ENCODE measurements around the gene GAPDHS.

GAPDHS gene

DNA sequence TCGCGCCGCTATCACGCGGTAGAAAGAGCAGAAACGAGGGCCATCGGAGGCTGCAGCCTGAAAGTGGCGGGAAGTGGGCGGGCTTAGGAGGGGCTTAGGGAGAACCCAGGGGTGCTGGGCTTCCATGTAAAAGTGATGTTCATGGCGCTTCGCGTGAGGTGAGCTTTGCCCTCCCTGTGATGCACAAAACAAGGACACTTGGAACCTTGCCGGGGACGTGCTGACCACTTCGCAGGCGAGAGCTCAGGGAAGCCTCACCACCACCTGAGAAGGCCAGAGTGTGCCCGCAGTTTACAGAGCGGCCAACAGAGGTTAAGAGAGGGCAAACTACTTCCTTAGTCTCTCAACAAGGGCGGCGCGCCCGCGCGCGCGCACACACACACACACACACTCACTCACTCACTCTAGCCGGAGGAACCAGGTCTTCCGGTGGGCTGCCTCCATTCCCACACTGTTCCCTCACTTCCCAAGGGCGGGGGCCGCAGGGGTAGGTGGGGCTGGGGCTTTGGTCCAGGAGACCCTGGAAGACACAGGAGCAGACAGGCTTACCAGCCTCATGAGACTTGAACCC is 651 bp downstream of the GAPDHS start:
- DNase-seq, result no peak
- intact Hi-C loops (cut with DNase I), result no loop called here

DNA sequence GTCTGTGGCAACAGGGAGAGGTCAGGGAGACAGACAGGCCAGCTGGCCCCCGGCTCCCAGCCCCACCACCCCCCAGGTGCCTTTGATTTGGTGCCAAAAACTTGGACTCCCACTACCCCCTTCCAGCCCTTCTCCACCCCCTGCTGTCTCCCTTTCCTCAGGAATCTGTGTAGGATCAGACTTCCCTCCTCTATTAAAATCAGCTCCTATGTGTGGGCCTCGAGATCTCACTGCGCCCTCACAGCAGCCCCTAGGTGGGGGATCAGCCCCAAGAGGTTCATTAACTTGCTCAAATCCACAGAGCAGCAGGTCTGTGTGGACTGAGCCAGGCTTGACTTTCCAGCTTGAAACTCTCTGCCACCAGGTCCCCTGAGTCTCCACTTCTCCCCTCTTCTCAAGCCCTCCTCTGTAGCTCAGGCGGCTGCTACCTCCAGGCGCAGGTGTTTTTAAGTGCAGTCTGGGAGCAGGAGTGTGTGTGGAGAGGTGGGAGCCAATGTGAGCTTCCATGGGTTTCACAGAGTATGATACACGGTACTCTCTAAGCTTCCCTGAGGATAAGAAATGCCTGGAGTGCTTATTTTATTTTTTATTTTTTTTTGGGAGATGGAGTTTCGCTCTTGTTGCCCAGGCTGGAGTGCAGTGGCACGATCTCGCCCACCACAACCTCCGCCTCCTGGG is 1.7 kb downstream of the GAPDHS start:
- intact Hi-C loops (cut with DNase I), result no loop called here
- no peak for DNase-seq

DNA sequence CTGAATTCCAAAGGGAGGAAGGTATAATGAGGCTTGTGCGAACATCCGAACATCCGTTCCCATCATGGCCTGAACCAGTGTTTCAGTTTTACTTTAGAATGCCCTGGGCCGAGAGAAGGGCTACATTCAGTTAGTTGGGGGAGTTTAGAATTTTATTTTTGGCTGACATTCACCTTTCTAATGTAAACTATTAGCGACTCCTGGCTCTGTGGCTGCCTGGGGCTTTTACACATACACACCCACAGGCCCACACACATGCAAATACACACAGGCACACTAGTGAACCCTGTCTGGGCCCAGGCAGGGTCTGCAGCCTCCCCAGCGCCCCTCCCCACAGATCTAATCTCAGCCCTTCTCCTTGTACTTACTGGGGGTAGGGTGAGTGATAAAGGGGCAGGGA is 6.1 kb downstream of the GAPDHS start:
- no peak for DNase-seq
- intact Hi-C loops (cut with DNase I), result no loop called here

DNA sequence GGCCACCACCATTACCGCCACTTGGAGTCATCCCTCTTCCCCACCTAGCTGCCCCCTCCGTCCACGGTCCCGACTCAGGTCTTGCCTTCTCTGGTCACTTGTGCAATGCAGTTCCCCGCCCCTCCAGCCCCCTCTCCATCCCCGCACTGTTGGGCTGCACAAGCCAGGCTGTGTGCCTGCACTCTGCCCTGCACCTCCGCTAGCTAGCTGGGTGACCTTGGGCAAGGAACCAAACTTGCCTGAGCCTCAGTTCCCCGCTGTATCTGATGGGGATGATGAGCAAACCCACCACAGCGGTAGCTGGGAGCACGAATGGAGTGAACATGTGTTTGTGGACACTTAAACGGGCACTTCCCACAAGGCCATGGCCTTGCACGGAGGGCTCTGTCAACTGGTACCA is 6.6 kb downstream of the GAPDHS start:
- no peak for DNase-seq
- intact Hi-C loops (cut with DNase I), result no loop called here

DNA sequence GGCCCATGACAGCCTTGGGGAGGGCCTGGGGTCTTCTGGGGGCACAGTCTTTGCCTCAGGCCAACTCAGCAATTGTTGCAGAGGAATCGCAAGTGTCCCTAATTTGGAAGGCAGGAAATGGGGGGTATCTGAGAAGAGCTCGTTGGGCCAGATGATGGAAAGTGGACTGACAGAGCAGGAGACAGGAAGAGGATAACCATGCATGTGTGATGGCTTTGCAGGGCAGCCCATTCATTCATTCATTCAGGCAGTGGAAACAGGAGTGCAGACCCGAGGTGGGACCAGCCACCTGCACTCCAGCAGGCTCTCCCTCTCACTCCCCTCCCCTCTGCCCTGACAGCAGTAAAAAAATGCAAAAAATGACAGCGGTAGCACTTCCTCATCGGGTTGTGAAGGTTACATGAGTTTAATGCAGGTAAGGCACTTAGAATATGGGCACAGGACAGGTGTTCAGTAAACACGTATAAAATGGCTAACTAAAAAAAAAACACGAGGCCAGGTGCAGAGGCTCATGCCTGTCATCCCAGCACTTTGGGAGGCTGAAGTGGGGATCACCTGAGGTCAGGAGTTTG is 7.2 kb downstream of the GAPDHS start:
- no peak for DNase-seq
- intact Hi-C loops (cut with DNase I), result no loop called here

DNA sequence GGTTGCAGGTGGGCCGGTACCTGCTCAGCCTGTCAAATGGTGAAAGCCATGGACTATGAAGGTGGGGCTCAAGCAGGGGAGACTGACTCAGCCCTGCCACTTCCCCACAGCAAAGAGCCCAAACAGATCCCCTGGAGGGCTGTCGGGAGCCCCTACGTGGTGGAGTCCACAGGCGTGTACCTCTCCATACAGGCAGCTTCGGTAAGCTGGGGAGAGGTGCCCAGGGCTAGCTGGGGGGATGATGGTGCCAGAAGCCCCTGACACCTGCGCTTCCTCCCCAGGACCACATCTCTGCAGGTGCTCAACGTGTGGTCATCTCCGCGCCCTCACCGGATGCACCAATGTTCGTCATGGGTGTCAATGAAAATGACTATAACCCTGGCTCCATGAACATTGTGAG is 9.0 kb downstream of the GAPDHS start:
- intact Hi-C loops (cut with DNase I), result no loop called here
- DNase-seq, result no peak

DNA sequence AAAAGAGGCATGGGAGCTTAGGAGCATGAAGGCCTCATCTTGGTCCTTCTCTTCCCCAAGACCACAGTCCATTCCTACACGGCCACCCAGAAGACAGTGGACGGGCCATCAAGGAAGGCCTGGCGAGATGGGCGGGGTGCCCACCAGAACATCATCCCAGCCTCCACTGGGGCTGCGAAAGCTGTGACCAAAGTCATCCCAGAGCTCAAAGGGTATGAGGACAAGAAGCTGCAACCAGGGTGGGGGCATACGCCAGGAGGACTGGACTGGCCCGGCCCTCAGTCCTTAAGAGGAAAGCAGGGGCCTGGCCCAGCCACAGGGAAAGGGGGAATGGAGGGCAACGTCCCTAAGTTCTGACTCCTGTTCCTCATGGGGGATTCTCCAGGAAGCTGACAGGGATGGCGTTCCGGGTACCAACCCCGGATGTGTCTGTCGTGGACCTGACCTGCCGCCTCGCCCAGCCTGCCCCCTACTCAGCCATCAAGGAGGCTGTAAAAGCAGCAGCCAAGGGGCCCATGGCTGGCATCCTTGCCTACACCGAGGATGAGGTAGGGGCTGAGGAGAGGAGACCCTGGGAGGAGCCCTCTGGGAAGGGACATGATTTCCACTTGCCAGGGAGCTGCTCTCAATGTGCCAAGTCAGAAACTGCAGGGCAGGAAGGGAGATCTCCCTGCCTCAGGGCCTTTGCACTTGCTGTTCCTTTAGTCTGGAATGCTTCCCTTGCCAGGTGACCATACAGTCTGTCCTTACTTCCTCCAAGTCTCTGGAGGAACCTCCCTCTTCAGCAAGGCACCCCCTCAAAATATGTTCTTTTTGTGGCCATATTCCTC is 10.2 kb downstream of the GAPDHS start:
- intact Hi-C loops (cut with DNase I), result no loop called here
- no peak for DNase-seq

DNA sequence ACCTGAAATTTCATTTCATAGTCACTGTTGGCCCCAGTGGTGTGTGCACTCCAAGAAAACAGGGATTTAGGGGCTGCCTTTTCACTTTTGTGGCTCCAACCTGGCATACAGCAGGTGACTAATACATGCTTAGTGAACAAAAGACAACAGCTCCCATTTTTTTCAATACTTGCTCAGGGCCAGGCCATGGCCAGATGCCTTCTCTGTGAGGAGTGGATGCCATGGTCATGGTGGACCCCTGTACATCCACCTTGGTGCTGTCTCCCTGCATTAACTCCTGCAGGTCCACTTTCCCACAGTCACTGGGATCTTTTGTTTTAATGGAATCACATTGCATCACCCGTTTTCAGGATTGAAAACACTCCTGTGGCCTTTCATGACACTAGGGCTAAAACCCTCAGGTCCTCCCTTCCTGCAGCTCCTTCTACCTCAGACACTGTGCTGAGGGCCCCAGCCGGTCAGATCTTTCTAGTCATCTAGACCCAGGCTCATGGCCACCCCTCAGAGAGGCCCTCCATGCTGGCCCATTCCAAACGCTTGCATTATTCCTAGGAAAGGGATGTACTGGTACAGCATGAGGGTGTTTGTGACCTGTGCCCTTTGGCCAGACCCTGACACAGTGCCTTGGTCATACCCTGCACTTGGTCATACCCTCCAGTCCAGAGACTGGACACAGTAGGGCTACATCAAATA is 11.0 kb downstream of the GAPDHS start:
- DNase-seq, result no peak
- intact Hi-C loops (cut with DNase I), result no loop called here

DNA sequence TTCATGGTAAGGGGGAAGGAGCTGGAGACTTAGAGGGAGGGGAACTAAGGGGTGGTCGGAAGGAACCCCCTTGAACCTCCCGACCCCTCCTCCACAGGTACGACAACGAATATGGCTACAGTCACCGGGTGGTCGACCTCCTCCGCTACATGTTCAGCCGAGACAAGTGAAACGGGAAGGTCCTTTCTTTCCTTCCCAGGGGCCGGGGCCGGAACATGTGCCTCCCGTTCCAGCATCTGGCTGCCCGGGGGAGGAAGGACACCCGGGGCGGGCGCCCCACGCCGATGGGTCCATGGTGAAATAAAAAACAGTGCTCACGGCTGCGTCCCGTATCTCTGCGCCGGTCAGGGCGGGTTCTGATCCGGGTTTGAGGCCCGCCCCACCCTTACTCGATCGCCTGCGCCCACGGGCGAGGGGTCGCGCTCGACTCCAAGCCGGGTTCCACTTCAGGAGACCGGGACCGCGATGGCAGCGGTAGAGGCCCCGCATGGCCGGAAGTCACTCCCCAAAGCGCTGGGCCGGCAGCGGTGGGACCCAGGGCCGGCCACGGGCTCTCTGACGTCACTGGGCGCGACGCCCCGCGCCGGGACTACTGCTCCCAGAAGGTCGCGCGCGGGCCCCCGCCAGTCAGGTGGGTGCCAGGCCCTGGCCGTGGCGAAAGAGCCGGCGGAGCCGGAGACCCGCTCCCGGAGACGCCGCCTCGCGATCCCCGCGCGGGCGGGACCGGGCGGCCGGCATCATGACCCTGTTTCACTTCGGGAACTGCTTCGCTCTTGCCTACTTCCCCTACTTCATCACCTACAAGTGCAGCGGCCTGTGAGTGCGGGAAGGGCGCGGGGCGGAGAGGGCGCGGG is 12.0 kb downstream of the GAPDHS start, which contains the start of gene TMEM147:
TSS of gene TMEM147 (plus strand) at position 626 of the 854 bp plus-strand sequence. CDS start at position 740, 114 bp downstream.
- peak; percentile 87 to 99 (median 92) for DNase-seq
- intact Hi-C loops (cut with DNase I), result loop anchor here (1.0 to 5.0 kb wide), 2 partner anchors 82 to 172 kb away; partner anchors contain the start of gene RBM42

DNA sequence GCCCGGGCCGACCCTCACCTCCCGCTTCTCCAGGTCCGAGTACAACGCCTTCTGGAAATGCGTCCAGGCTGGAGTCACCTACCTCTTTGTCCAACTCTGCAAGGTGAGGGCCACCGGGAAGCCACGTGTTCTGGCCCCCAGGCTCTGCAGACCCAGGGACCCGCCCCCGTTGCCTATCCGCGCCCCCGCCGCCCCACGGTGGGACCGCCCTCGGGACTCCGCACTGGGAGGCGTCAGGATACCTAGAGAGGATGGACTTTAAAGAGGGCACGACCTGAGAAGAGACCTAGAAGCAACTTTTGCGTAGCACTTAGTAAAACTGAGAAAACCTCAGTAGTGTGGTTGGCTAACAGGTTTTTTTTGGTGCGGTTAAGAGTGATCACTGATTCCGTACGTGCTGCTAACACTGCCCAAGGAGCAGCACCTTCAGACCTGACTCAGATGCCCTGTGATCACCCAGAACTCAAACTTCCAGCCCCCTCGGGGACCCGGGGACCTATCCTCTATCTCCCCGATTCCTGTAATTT is 12.7 kb downstream of the GAPDHS start:
- peak in 3 of 10 donors; percentile 20 to 85 (median 25) for DNase-seq
- intact Hi-C loops (cut with DNase I), result loop anchor here (1.0 to 5.0 kb wide), 2 partner anchors 81 to 171 kb away; partner anchors contain the start of gene RBM42

DNA sequence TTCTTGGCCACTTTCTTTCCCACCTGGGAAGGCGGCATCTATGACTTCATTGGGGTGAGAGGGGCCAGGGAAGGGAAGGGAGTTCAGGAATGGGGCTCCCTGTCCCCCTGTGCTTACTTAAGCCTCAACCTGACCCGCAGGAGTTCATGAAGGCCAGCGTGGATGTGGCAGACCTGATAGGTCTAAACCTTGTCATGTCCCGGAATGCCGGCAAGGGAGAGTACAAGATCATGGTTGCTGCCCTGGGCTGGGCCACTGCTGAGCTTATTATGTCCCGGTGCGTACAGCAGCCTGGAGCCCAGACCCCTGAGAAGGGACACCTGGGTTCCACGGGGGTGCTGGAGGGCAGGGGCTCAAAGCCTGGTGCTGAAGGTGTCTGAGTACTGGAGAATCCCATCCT is 13.3 kb downstream of the GAPDHS start:
- intact Hi-C loops (cut with DNase I), result loop anchor here (5.0 kb wide), 1 partner anchor 81 kb away; the partner anchor contains the start of gene RBM42
- no peak for DNase-seq

DNA sequence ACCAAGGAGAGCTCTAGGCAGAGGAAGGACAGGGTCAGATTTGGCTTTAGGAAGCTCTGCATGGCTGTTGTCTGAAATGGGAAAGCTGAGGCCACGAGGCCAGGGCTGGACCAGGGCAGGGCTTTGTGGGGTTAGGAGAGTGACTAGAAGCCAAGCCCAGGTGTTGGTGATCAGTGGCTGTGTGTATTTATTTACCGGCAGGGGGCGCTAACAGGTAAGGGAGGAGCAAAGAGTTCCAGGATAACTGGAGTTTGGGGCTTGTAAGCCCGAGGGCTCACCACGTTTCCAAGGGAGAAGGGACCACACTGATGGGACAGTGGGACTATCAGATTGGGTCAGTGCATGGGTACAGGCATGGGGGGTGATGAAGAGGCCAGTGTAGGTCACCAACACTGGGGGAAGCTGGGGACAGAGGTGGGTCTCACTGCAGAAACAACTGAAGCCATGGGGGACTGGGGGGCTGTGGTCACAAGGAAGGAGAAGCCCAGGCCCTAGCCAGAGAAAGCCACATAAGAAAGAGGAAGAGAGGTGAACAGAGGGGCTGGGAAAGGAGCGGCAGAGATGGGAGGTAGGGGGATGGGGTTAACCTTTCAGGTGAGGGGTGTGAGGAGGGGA is 16.0 kb downstream of the GAPDHS start:
- intact Hi-C loops (cut with DNase I), result loop anchor here (1.0 to 5.0 kb wide), 3 partner anchors 60 to 167 kb away; partner anchors contain the start of gene RBM42
- peak in 4 of 10 donors; percentile 31 to 46 (median 38) for DNase-seq

DNA sequence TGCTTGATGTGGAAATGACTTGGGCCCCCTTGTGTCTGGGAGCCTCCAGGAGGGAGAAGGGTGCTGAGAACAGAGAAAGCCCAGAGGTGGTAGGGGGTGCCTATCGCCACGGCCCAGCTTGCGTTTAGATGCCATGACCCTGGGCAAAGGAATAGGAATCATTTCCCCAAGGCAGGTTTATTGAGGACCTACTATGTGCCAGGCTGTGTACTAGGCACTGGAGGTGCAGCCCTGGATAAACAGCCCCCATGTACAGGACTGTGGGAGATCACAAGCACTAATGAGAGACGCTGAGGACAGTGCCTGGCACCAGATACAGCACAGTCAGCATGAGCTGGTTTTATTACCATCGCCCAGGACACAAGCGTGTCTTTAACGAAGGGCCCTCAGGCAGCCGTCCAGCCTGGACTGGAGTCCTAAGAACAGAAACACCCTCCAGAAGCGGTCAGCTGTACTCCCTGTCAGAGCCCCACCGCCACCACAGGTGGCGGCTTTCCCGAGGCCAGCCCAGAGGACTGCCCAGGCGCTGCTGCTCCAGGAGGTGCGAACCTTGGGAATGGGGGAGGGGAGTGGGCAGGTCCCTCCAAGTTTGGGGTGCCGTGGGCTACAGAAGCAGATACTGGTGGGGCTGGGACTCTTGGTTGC is 16.7 kb downstream of the GAPDHS start:
- DNase-seq, result peak in 1 of 10 donors; percentile 44
- intact Hi-C loops (cut with DNase I), result loop anchor here (1.0 to 5.0 kb wide), 3 partner anchors 59 to 166 kb away; partner anchors contain the start of gene RBM42

DNA sequence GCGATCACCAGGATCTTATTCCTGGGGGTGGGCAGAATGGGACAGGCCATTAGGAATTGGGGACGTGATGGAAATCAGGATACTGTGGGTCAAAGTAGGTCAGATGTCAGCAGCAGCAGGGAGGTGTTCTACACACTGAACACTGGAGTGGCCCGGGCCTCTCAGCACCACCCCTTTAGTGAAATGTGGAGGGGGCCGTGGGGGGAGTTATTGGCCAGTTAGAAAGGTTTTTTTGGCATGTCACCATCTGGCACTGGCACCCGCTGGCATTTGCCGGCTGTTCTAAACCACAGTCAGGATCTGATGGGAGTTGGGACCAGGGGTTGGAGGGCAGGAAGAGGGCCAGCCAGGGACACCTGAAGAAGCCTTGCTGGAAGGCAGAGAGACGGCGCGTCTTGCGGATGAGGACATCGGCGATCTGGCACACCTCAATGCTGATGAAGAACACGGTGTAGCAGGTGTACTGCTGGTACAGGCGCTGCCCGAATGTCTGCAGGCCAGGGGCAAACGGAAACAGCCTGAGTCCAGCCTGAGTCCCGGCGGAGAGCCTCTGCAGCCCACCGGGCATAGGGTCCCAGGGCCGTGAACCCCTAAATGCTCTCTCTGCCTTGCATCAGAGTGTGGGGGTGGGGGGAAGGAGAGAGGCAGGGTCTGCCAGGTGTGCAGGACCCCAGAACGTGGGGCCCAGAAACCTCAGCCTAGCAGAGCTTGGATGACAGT is 18.0 kb downstream of the GAPDHS start:
- intact Hi-C loops (cut with DNase I), result no loop called here
- peak in 3 of 10 donors; percentile 47 to 74 (median 59) for DNase-seq

DNA sequence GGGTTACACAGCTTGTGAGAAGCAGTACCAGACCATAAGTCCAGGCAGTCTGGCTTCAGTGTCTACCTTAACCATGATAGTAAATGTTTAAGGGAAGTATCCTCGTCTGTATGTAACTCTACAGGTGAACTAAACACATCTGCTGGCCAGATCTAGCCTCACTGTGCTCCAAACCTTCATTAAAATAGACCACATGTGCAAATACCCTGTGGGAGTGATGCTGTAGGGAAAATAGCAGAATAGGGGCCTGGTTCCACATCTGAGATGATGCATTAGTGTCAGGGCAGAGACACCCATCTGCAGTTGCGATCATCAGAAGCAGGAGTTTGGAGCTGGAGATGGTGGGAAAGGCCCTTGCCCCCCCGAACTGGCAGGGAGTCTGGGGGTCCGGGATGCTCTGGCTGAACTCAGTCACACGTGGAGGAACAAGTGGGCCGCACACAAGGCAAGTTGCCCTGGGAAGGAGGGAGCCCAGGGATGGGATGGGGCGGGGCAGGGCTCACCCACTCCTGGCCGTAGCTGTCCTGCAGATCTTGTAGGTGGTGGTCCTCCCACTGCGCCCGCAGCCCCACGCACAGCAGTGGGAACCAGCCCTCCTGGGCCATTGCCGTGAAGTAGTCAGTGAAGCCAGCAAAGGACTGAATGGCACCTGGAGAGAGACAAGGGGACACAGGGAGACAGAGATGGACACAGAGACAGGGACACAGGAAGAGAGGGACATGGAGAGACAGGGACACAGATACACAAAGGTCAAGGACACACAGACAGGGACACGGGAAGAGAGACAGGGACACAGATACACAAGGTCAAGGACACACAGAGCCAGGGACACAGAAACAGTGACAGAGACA is 19.5 kb downstream of the GAPDHS start:
- peak in 3 of 10 donors; percentile 44 to 70 (median 57) for DNase-seq
- intact Hi-C loops (cut with DNase I), result no loop called here

DNA sequence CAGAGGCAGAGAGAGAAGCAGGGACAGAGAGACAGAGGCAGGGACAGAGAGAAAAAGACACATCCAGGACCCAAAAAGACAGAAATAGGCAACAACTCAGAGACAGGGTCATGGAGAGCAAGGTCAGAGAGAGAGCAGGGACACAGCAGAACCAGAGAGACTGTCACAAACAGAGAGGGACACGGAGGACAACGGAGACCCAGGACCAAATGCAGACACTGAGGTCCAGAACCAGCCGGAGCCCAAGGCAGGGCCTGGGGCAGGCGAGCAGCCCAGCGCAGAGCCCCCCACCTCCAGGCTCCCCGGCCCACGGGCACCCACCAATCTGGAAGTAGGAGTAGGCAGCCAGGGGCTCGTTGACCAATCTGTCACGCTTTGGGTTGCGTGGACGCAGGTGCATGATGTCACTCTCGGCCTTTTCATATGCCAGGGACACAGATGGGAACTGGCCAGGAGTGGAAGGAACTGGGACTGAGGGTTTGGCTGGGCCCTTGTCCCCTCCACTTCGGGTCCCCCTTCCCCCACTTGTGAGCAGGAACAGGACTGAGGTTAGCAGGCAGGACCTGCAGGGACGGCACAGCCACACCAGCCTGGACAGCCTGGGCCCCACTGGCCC is 20.2 kb downstream of the GAPDHS start:
- peak in 3 of 10 donors; percentile 46 to 76 (median 64) for DNase-seq
- intact Hi-C loops (cut with DNase I), result no loop called here
